HG03159 (cell line): ENCODE measurements around the gene FAHD2B.
"Not testable (repeated sequence)": the region's sequence is repeated elsewhere in the genome, so short reads cannot be mapped to it uniquely, and the experiment has no call there.

Experiments used
- ATAC-seq: cut with Tn5 transposase; IDR thresholded peaks from one replicate; pipeline ENCODE4 v1.9.1; 2021; ENCODE audit warnings: mild to moderate bottlenecking, moderate library complexity; ENCODE audit not compliant: unreplicated experiment

FAHD2B gene

DNA sequence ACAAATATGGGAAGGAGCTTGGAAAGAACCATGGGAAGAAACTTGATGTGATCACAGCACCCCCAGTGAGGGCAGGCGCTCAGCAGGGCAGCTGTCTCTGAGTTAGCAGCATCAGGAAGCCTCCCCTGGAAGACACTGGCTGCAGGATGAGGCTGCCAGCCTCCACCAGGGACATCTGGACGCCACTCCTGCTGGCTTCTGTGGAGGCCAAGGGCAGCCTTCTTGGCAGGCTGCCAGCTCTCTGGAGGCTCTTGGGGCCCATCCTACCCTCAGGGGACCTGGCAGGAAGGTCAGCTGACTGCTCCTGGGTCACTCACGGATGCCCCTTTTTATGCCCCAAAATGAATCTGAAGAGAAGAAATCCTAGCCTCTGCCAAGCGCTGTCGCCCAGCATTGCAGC, 26.0 kb downstream of the FAHD2B start:
- ATAC-seq: not testable (repeated sequence)

DNA sequence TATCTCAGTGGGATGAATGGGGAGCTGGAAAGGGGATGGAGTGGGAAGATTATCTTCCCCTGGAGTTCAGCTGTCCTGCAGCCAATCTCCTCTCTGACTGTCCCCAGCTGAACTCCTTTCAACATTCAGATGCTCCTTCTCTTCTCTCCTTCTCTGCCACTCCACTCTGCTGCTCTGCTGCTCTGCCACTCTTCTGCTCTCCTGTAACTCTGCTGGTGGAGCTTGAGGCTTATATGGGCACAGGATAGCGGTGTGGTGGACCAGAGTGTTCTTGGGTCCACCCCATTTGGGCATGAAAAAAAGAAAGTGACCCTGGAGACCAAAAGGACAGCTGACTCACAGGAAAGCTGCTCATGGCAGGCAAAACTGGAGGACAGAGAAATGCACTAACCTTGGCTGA, 26.6 kb downstream of the FAHD2B start:
- no peak for ATAC-seq

DNA sequence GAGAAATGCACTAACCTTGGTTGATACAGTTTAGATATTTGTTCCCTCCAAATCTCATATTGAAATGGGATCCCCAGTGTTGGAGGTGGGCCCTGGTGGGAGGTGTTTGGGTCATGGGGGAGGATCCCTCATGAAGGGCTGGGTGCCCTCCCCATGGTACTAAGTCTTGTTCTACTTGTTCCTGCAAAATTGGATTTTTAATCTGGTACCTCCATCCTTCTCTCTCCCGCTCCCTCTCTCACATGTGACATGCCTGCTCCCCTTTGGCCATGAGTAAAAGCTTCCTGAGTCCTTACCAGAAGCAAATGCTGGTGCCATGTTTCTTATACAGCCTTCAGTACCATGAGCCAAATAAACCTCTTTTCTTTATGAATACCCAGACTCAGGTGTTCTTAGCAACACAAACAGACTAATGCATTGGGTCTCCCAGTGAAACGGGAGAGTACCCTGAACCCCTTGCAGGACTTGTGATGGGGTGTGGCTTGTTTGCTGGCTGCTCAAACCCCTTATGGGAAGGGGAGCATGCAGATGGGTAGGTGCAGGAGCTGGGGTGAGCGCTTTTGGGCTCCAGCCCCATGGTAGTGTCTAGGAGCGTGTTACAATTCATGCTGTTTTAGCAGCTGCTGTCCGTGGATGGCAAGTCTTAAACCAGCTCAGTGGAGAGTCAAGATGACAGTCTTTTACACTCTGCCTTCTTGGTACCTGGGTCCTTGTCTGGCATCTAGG, 27.2 kb downstream of the FAHD2B start:
- no peak for ATAC-seq

DNA sequence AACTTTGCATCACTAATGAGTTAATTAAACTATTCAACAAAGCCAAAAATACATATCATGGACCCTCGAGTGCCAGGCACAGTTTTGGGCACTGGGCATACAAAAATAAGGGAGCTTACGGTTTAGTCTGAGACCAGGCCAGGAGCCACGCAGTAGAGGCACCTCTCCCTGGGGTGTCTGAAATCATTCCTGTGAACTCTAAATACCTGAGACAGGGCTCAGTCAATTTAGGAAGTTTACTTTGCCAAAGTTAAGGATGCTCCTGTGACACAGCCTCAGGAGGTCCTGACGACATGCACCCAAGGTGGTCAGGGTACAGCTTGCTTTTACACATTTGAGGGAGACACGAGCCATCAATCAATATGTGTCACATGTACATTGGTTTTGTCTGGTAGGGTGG, 28.7 kb downstream of the FAHD2B start:
- not testable (repeated sequence) for ATAC-seq

DNA sequence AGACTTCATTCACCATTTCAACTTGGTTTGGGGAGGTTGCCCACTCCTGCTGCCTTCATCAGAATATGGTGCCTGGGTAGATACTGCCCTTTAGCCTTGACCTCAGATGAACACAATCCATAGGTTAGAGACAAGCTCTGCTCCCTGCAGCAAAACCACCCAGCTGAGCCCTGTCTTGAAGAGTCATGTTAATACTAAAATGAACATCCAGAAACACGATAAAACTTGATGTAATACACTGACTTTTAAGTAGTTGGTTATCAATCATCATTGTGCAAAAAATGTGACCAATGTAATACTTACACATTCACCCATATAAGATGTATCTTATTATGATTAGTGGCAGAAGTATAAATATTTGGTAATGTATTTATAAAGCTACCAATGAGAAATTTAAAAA, 32.7 kb downstream of the FAHD2B start:
- ATAC-seq: not testable (repeated sequence)

DNA sequence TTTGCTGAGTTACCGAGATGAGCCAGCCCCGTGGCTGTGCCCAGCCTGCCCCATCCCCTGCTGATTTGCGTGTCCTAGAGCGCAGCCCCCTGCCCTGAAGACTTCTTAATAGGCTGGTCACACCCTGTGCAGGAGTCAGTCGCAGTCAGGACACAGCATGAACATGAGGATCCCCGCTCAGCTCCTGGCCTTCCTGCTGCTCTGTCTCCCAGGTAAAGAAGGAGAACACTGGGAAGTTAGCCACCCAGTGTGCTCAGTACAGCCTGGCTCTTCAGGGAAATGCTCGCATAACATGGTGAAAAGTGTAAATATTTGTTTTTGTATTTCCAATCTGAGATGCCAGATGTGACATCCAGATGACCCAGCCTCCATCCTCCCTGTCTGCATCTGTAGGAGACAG, 34.9 kb downstream of the FAHD2B start:
- not testable (repeated sequence) for ATAC-seq

DNA sequence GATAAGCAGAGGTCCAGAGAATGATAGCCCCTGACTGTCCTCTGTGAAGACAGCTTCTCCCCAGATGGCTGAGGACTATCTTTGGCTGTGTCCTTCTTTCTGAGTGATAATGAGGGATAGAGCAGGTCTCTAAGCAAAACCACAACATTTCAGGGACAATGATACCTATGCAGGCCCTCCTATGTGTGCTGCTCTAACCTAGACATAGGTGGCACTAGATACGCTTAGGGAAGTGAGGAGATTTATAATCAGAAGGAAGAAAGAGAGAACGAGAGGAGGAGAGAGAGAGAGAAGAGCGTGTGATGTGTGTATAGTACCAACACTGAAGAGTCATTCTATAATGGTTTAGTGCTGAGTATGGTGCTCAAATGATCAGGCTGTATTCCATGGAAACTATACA, 38.5 kb downstream of the FAHD2B start:
- ATAC-seq: not testable (repeated sequence)

DNA sequence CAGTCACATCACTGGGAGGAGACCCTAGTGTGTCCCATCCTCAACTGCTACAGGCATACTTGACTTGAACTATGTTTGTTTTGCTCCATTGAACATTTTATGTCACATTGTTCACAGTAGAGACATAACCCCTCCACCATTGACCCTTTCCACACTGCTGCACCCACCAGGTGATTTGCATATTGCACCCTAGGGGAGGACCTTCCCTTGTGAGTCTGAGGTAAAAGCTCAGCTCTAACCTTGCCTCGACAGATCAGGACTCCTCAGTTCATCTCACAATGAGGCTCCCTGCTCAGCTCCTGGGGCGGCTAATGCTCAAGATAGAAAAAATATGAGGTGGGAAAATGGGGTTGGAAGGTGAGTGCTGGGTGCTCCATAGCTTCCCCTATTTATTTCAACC, 44.6 kb downstream of the FAHD2B start:
- ATAC-seq: not testable (repeated sequence)

DNA sequence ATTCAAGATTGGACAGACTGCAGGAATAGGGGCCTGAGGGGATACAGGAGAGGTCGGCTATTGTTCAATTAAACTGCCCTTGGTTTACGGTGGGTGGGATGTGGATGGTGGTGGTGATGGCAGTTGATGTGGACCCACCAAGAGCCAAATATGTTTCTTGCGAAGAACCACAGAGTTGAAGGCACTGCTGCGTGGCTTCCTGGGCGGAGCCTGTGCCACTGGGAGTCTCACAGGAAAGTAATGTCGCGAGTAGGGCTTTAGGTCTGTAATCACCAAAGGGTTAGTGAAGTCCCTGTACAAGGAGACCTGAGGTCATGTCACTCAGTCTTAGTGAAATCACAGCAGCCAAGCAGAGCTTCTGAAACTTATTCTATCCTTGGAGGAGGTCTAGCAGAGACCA, 46.2 kb downstream of the FAHD2B start:
- not testable (repeated sequence) for ATAC-seq

DNA sequence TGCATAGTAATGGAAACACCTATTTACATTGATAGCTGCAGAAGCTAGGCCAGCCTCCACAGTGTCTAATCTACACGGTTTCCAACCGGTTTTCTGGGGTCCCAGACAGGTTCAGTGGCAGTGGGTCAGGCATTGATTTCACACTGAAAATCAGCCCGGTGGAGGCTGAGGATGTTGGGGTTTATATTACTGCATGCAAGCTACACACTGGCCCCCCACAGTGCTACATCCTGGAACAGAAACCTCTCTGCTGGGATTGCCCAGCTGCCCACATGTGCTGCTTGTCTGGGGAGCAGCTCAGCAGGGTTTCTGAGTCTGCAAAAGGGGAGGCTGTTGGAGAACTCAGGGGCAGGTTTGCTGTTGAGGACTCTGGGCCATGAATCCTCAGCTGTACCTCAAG, 48.0 kb downstream of the FAHD2B start:
- not testable (repeated sequence) for ATAC-seq

DNA sequence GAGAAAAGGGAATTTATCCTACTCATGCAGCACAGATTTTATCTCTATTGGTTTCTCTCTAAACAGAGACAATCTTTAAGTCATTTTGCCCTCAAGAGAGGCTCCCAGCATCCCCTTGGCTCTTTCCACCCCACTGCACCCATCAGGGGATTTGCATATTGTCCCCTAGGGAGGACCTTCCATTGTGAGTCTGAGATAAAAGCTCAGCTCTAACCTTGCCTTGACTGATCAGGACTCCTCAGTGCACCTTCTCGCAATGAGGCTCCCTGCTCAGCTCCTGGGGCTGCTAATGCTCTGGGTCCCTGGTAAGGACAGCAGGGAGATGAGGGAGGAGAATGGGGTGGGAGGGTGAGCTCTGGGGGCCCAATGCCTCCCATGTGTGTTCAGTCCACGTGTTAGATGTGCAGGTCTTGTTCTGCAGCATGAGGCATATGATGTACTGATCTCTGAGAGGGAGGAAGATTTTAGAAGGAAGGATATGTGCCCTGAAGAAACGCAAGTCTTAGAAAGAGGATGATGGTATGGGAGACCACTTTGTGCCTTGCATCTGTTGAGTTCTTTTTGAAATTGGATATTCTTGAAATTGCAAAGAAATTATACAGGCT, 48.7 kb downstream of the FAHD2B start:
- ATAC-seq: not testable (repeated sequence)
